HG03066 (cell line): ENCODE data around the gene DNAJC11.

ENCODE experiments used
- ATAC-seq: cut with Tn5 transposase; IDR thresholded peaks from one replicate; pipeline ENCODE4 v1.9.1; 2021; ENCODE audit warnings: low read depth; ENCODE audit not compliant: unreplicated experiment

The DNAJC11 gene

GRCh38 chr1:6627031-6627430, 74.6 kb downstream of the DNAJC11 start:
- no peak for ATAC-seq

DNA sequence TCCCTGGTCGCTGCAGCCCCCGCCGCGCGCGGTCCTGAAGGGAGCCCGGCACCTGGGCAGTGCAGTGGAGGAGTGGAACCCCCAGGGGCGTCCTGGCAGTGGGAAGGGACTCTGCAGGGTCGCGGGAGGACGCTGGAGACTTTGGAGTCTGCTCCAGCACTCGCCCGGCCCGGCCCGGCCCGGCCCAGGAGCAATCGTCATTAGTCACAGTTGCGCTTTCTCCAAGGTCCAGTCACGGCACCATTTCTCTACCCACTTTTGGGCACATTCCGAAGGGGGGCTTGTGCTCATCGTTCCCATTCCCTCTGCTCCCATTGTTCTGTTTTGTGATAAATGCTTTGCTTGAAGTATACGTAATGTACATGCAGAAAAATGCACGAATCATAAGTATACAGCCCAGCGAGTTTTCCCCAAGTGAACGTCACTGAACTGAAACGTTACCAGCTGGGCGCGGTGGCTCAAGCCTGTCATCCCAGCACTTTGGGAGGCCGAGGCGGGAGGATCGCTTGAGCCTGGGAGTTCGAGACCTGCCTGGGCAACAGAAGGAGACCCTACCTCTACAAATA, 75.9 kb downstream of the DNAJC11 start:
- peak; percentile 43 for ATAC-seq

GRCh38 chr1:6624710-6625583, 76.7 kb downstream of the DNAJC11 start, which contains the start of gene THAP3:
THAP3 (plus strand) TSS chr1:6624868; CDS start chr1:6625219, 351 bp downstream.
- peak; percentile 84 for ATAC-seq

DNA sequence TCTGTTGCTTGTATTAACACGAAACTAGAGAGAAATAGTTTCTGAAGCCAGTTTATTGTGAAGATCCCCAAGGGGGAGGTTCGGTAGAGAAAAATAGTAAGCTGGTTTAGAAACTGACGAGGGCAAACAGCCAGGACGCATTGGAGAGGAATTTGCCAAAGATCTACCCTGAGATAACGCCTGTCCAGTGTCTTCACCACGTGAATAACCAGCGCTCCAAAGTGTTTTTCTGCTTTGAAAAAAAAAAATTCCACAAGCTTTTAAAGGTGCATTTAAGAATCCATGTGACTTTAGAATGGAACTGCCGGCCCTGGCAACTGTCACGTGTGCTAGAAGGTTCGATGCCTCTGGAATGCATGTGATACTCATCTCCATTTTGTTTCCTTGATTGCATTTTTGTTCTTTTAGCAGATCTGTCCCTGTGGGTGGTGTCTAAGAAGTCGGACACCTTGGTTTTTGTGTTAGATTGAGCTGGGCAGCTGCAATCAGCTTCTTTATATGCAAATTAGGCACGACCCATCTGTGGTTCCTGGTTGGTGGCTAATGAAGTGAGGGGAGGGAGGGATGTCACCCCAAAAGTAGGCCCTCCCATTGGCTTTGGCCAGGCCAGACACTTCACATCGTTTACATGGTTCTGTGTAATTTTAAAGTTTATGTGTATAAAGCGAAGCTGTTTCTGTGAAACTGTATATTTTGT, 78.2 kb downstream of the DNAJC11 start:
- no peak for ATAC-seq

- no peak for ATAC-seq
Measured at GRCh38 chr1:6622396-6623152, 79.0 kb downstream of the DNAJC11 start.

DNA sequence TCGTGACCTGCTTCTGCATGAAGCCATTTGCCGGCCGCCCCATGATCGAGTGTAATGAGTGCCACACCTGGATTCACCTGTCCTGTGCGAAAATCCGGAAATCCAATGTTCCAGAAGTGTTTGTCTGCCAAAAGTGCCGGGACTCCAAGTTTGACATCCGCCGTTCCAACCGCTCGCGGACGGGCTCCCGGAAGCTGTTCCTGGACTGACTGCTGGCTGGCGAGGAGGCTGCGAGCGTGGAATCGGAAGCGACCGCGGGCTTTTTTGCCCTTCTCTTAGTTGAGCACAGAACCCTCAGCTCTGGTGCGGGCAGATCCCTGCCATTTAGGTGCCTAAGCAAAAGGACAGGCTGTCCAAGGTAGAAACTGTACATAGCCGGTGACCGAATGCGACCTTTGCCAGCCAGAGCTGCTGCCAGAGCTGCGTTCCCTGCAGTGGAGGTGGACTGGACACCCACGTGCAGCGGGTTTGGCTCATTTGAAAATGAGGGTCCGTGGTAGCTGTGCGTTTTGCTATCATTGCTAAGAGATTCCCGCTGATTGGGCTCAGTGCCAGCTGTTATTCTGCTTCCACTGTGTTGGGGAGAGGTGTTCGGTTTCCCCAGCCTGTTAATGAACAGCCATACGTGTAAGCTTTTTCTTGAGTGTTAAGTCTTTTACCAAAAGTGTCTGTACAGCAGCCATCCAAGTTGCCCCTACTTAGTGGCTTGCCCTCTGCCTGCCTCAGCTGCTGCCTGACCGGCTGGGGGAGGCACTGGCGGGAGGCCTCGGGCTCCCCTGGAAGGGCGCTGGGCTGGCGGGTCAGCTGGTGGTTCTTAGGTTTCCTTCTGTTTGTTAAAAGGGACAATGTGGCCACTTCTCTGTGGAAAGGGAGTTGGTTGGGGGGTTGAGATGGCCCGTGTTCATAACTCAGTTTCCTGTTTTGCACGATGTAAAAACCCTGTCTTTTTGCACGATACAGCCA, 79.9 kb downstream of the DNAJC11 start:
- no peak for ATAC-seq

DNA sequence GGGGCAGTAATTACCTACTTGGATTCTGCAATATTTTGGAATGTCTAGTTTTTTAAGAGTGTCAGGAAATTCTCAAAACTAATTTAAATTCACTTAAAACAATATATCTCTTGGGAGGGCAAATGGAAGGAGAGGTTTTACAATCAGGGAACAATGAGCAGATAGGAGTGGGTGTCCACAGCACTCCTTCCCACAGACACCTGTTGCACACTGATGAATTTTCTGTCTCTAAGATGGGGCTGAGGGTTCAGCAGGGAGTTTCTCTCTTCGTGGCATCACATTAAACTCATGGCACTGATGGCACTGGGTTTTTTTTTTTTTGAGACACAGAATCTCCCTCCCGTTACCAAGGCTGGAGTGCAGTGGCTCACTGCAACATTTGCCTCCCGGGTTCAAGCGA, 82.6 kb downstream of the DNAJC11 start:
- no peak for ATAC-seq

DNA sequence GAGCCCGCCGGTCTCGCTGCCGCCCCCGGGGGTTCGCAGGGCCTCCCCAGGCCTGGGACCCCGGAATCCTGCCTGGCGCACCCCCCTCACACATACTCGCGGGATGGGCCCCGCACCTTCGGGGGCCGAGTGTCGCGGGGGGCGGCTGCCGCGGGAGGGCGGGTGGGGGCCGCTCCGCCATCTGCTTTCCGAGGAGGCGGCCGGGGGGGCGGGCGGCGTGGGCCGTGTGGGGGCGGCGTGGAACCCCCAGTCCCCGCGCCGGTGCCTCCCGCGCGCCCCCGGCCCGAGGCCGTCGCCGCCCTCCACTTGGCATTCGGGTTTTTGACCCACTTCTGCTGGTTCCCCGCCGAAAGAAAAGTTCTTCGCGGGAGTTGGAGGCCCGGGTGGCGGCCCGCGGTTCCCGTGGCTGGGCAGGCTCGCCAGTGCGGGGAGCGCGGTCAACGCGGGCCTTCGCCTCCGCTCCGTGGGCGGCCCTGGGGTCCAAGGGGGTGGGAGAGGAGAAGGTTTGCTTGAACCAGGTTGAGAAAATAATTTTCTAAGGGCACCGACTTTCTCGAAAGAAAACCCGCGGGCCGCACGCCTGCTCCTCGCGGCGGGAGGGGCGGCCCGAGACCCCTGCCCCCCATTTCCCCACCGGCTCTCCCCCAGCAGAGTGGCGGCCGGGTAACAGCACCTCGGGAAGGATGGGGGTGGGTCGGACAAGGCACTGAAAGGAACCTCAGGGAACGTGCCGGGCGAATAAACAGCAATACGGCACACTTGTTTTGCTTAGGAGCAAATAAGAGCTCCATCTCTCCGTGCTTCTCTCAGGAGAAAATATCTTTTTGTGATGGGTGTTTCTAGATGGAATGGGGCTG, 86.5 kb downstream of the DNAJC11 start:
- ATAC-seq: no peak

DNA sequence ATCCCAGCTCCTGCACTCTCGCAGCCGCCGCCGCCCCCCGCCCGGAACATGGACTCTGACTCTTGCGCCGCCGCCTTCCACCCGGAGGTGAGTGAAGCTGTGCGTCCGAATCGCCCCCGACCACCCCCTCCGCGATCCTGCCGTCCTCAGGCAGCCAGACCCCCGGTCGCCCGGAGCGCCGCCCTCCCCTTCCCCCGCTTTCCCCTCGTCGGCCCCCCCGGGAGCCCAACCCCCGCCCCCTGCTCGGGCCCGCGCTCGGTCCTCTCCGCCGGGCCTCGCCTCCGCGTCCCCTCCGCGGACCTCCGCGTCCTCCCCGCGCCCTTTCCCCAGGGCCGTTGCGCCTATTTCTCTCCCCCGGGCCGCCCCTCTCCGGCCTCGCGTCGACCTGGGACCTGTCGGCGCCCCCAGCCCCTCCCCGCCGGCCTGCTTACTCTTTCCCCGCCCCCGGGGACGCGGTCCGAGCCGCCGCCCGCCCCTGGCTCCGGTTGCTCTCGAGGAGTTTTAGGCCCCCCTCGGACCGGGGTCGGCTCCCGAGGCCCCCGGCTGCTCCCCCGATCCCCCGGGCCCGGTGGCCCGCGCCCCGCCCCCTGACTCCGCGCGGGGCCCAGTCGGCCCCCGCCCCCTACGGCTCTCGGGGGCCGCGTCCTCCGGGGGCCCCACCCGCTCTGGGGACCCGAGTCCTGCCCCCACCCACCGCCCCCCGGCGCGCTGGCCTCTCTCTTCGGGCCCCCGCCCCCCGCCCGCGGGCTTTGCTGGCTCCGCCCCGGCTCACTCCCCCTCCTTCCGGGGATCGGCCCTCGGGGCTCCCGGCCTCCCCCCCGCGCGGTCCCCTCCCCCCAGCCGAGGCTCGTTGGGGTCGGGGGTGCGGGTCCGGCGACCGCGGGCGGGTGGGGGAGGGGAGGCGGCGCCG, 87.3 kb downstream of the DNAJC11 start:
- ATAC-seq: no peak

DNA sequence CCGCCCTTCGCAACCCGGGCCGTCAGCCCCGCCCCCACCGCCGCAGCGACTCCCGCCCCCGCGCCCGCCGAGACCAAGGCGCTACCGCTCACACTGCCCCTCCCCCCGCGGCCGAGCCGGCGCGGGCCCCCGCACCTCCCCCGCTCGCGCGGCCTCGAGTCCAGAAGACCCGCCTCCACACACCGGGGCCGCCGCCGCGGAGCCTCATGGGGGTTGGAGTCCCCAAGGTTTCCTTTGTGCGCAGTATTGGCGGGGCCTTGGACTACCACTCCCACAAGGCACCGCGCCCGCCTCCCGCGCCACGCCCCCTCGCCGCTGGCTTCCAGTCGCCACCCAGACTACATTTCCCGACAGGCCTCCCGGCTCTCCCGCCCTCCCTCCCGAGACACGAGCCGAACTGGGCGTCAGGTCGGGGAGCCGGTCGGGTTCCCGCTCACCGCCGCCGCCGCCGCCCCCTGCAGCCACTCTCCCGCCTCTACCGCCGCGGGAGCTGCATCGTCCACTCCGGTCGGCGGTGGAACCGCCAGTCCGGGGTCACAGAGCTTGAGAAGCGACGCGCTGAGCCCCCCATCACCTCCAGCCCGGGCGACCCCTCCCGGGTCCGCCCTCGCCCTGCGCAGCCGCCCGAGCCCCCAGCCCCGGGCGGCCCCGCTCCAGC, 88.1 kb downstream of the DNAJC11 start, which contains the start of gene PHF13:
Gene PHF13, plus strand, starts transcription at position 371 of the 658 bp plus-strand sequence. CDS start 336 bp downstream, outside the sequence.
- peak; percentile 90 for ATAC-seq

- ATAC-seq: peak; percentile 36
Measured at GRCh38 chr1:6612641-6613360, 88.8 kb downstream of the DNAJC11 start.

- no peak for ATAC-seq
Measured at GRCh38 chr1:6603915-6604558, 97.6 kb downstream of the DNAJC11 start.

GRCh38 chr1:6603238-6603914, 98.2 kb downstream of the DNAJC11 start:
- peak; percentile 31 for ATAC-seq

DNA sequence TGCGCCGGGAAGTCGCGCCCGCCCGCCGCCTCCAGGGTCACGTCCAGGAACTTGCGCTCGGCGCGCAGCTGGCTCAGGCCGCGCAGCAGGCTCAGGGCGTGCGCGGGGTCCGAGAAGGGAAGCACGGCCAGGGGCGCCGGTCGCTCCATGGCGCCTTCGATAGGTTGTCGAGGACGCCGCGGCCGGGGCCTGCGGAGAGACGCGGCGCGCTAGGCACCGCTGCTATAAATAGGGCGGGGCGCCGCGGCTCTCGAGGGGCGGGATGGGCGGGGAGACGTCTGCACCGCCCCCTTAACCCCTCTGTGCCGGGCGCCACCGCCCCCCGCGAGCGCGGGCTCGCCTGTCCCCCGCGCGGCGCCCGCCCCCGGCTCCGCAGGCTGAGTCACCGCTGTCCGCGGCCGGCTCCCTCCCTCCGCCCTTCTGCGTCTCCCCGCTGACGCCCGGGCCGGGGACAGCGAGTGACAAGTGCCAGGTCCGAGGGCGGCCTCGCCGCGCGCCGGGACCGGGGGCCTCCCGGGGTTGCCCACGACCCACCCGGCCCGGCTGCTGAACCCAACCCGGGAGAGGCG, 98.9 kb downstream of the DNAJC11 start, which contains the start of gene KLHL21:
Gene KLHL21, minus strand, starts transcription at position 201 of the 569 bp plus-strand sequence. Its CDS starts 52 bp downstream, at position 149.
- peak; percentile 42 for ATAC-seq
